Ishikawa (cell line): ENCODE results near the gene SUMO3.

ENCODE experiments used
- CEBPB ChIP-seq: IDR thresholded peaks from 2 replicates; pipeline ENCODE4 v1.6.1; 2012
- CREB1 ChIP-seq: IDR thresholded peaks from 2 replicates; pipeline ENCODE4 v1.6.1; 2012; ENCODE audit warnings: low read depth
- EP300 ChIP-seq: IDR thresholded peaks from 2 replicates; pipeline ENCODE4 v1.6.1; 2012; ENCODE audit warnings: borderline replicate concordance
- FOXM1 ChIP-seq: IDR thresholded peaks from 2 replicates; pipeline ENCODE4 v1.6.1; 2012; ENCODE audit warnings: low read depth, borderline replicate concordance
- MAX ChIP-seq: IDR thresholded peaks from 2 replicates; pipeline ENCODE4 v1.6.1; 2012
- NFIC ChIP-seq: IDR thresholded peaks from 2 replicates; pipeline ENCODE4 v1.6.1; 2012
- RAD21 ChIP-seq: IDR thresholded peaks from 2 replicates; pipeline ENCODE4 v1.6.1; 2012; ENCODE audit warnings: low read depth
- REST ChIP-seq: IDR thresholded peaks from 2 replicates; pipeline ENCODE4 v1.6.1; 2012; ENCODE audit warnings: low read depth, mild to moderate bottlenecking
- TAF1 ChIP-seq: IDR thresholded peaks from 2 replicates; pipeline ENCODE4 v1.6.1; 2012; ENCODE audit warnings: low read depth, mild to moderate bottlenecking
- TCF12 ChIP-seq: IDR thresholded peaks from 2 replicates; pipeline ENCODE4 v1.6.1; 2012; ENCODE audit warnings: low read depth
- YY1 ChIP-seq: IDR thresholded peaks from 2 replicates; pipeline ENCODE4 v1.6.1; 2012; ENCODE audit warnings: low read depth
- ZBTB7A ChIP-seq: IDR thresholded peaks from 2 replicates; pipeline ENCODE4 v1.6.1; 2012; ENCODE audit warnings: low read depth

GRCh38 chr21:44762221-44763049, 55.4 kb downstream of the SUMO3 start:
- TF ChIP-seq RAD21 (no peak), CEBPB (no peak), ZBTB7A (no peak), REST (no peak), MAX (no peak), FOXM1 (no peak), EP300 (no peak), NFIC (no peak), YY1 (no peak), TAF1 (no peak), TCF12 (no peak), CREB1 (no peak)
